GM12891 (cell line): ENCODE measurements around the gene ZNF556.

Experiments
- PAX5 ChIP-seq: IDR thresholded peaks from 2 replicates; pipeline ENCODE4 v1.6.1; 2011; ENCODE audit warnings: low read length, moderate library complexity, mild to moderate bottlenecking; ENCODE audit not compliant: insufficient read depth, severe bottlenecking
- POLR2A ChIP-seq: IDR thresholded peaks from 2 replicates; pipeline ENCODE4 v1.6.1; 2011; ENCODE audit warnings: low read depth, low read length, control low read depth
- POLR2AphosphoS5 ChIP-seq: IDR thresholded peaks from 2 replicates; pipeline ENCODE4 v1.6.1; 2011; ENCODE audit warnings: low read depth, low read length, control low read depth
- POU2F2 ChIP-seq: IDR thresholded peaks from 2 replicates; pipeline ENCODE4 v1.6.1; 2011; ENCODE audit warnings: low read depth, mild to moderate bottlenecking, control low read depth, low read length, moderate library complexity
- SPI1 ChIP-seq: IDR thresholded peaks from 2 replicates; pipeline ENCODE4 v1.6.1; 2011; ENCODE audit warnings: low read depth, low read length, control low read depth
- TAF1 ChIP-seq: IDR thresholded peaks from 2 replicates; pipeline ENCODE4 v1.6.1; 2011; ENCODE audit warnings: low read depth, low read length, control low read depth

DNA sequence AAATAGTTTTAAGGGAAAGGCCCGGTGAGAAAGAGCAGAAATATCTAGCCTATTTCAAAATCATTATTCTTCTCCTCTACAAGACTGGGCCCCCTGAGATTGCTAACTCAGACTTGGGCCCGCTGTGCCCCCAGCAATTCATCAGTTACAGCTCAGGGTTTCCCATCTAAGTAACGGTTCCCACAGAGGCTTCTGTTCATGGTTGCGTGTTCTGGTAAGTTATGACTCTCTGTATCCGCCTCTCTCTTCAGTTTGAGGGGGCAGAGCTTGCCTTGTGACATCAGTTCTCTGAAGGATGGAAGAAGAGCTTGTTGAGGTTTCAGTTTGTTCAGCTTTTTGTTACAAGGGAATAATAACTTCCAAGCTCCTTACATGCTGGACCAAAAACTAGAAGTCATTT lies 45.2 kb downstream of the ZNF556 start:
- TF ChIP-seq POLR2A = no peak
- no peak for TF ChIP-seq SPI1
- no peak for TF ChIP-seq POLR2AphosphoS5
- no peak for TF ChIP-seq PAX5
- no peak for TF ChIP-seq TAF1
- no peak for TF ChIP-seq POU2F2
